H1 (cell line): ENCODE measurements around the gene MBP. TPM values are rescaled to one million over a fixed set of nuclear protein-coding genes. Genes with fewer than 3 reads are reported as not detected.

Source experiments
- CTCF ChIA-PET: fragments of 300-600 bp; sonication (Branson Sonifier 250); formaldehyde crosslinking; loops from one replicate; lab custom pipeline; 2021; ENCODE audit not compliant: partially characterized antibody; lab: Charles Lee
- POLR2A ChIA-PET: fragments of 300-600 bp; sonication (Branson Sonifier 250); formaldehyde crosslinking; loops from one replicate; lab custom pipeline; 2021; ENCODE audit warnings: inconsistent platforms; ENCODE audit not compliant: partially characterized antibody; lab: Charles Lee
- DNase-seq, 2 experiments: peaks; one replicate each; pipeline versions ENCODE4 v3.0.0 to v3.0.0-alpha.2; 2010 to 2022; ENCODE audit warnings: low spot score in 2 of 2, low read depth in 1 of 2, mixed read lengths in 1 of 2
- FAIRE-seq: peaks from 2 replicates; lab custom pipeline; 2011; peaks lifted over from hg19 to GRCh38; lab: Jason Lieb, UNC
- H2AFZ ChIP-seq: 2 replicates; pipeline ENCODE4 v1.8.1; 2012; ENCODE audit warnings: low read length, inconsistent platforms
- H2AK5ac ChIP-seq: 2 replicates; pipeline ENCODE4 v1.6.1; 2013; ENCODE audit warnings: low read depth, low read length
- H2BK120ac ChIP-seq: replicated peaks from 2 replicates; pipeline ENCODE3; 2013; ENCODE audit warnings: low read depth, low read length, inconsistent platforms
- H2BK12ac ChIP-seq: 2 replicates; pipeline ENCODE4 v1.6.1; 2013; ENCODE audit warnings: low read depth, low read length
- H2BK15ac ChIP-seq: 2 replicates; pipeline ENCODE4 v1.6.1; 2013; ENCODE audit warnings: low read length
- H2BK20ac ChIP-seq: 2 replicates; pipeline ENCODE4 v1.6.1; 2013; ENCODE audit warnings: low read length
- H2BK5ac ChIP-seq: 2 replicates; pipeline ENCODE4 v1.6.1; 2013; ENCODE audit warnings: low read depth, low read length
- H3K14ac ChIP-seq: 2 replicates; pipeline ENCODE4 v1.6.1; 2013; ENCODE audit warnings: inconsistent platforms; ENCODE audit not compliant: insufficient read length
- H3K18ac ChIP-seq: 2 replicates; pipeline ENCODE4 v1.6.1; 2013; ENCODE audit warnings: low read length; ENCODE audit errors: extremely low read depth
- H3K23ac ChIP-seq: 2 replicates; pipeline ENCODE4 v1.6.1; 2013; ENCODE audit warnings: inconsistent platforms; ENCODE audit not compliant: insufficient read length
- H3K23me2 ChIP-seq: 2 replicates; pipeline ENCODE4 v1.6.1; 2013; ENCODE audit warnings: low read depth, low read length
- H3K27ac ChIP-seq: 2 replicates; pipeline ENCODE4 v1.6.1; 2011; ENCODE audit warnings: low read depth, low read length, inconsistent platforms
- H3K27me3 ChIP-seq, 4 experiments: replicated peaks in 1 of 4; 1 replicate in 1 of 4; 2 replicates in 3 of 4; pipeline versions ENCODE4 v1.6.1 to v1.8.1; 2011 to 2013; ENCODE audit warnings: low read length in 3 of 4, mild to moderate bottlenecking in 3 of 4, inconsistent platforms in 2 of 4, mixed read lengths in 2 of 4, moderate library complexity in 1 of 4; ENCODE audit not compliant: control insufficient read depth in 3 of 4, insufficient read depth in 3 of 4; ENCODE audit errors: extremely low read depth in 1 of 4
- H3K36me3 ChIP-seq, 4 experiments: 2 replicates each; pipeline versions ENCODE4 v1.6.1 to v1.8.1; 2011 to 2013; ENCODE audit warnings: mild to moderate bottlenecking in 4 of 4, low read length in 3 of 4, moderate library complexity in 2 of 4, control low read depth in 1 of 4, inconsistent platforms in 1 of 4; ENCODE audit not compliant: insufficient read depth in 4 of 4, control insufficient read depth in 2 of 4
- H3K4ac ChIP-seq: replicated peaks from 2 replicates; pipeline ENCODE3; 2013; ENCODE audit warnings: low read length, low read depth, mixed read lengths, inconsistent platforms; ENCODE audit not compliant: insufficient read length
- H3K4me1 ChIP-seq, 4 experiments: replicated peaks in 1 of 4; 1 replicate in 1 of 4; 2 replicates in 3 of 4; pipeline versions ENCODE4 v1.6.1 to v1.8.1; 2011 to 2013; ENCODE audit warnings: low read length in 3 of 4, inconsistent platforms in 2 of 4, mixed read lengths in 1 of 4; ENCODE audit not compliant: insufficient read depth in 4 of 4, control insufficient read depth in 3 of 4
- H3K4me2 ChIP-seq, 2 experiments: 2 replicates each; pipeline versions ENCODE4 v1.6.1 to v1.8.1; 2011 to 2013; ENCODE audit warnings: low read depth in 2 of 2, low read length in 2 of 2, control low read depth in 1 of 2, inconsistent platforms in 1 of 2, mild to moderate bottlenecking in 1 of 2; ENCODE audit not compliant: insufficient read depth in 1 of 2
- H3K4me3 ChIP-seq, 4 experiments: fragments of 200-600, 300-600 bp in 1 of 4; sonication (generic), shearing (Covaris generic), sonication (Bioruptor Twin) in 1 of 4; 2 replicates each; pipeline versions ENCODE4 v1.5.1 to v1.8.1; 2011 to 2016; ENCODE audit warnings: low read length in 4 of 4, low read depth in 3 of 4, control low read depth in 2 of 4, inconsistent platforms in 2 of 4, mild to moderate bottlenecking in 2 of 4, mixed read lengths in 1 of 4, moderate library complexity in 1 of 4; ENCODE audit not compliant: insufficient read depth in 2 of 4; ENCODE audit errors: extremely low read depth in 1 of 4
- H3K56ac ChIP-seq: replicated peaks from 2 replicates; pipeline ENCODE3; 2013; ENCODE audit warnings: low read depth, mild to moderate bottlenecking, mixed read lengths, low read length, inconsistent platforms; ENCODE audit not compliant: insufficient read length
- H3K79me1 ChIP-seq: 2 replicates; pipeline ENCODE4 v1.6.1; 2013; ENCODE audit warnings: low read depth, low read length, control low read depth
- H3K79me2 ChIP-seq, 2 experiments: 2 replicates each; pipeline versions ENCODE4 v1.6.1 to v1.8.1; 2012 to 2013; ENCODE audit warnings: low read length in 2 of 2, mild to moderate bottlenecking in 2 of 2, inconsistent platforms in 1 of 2; ENCODE audit not compliant: insufficient read depth in 2 of 2, control insufficient read depth in 1 of 2
- H3K9ac ChIP-seq, 4 experiments: replicated peaks in 1 of 4; 1 replicate in 1 of 4; 2 replicates in 3 of 4; pipeline versions ENCODE4 v1.6.1 to v1.8.1; 2011 to 2013; ENCODE audit warnings: low read depth in 3 of 4, low read length in 3 of 4, control low read depth in 2 of 4, mild to moderate bottlenecking in 2 of 4, moderate library complexity in 2 of 4, inconsistent platforms in 1 of 4; ENCODE audit errors: extremely low read depth in 1 of 4
- H3K9me3 ChIP-seq, 2 experiments: 2 replicates each; pipeline versions ENCODE4 v1.6.1 to v1.8.1; 2012 to 2013; ENCODE audit warnings: mild to moderate bottlenecking in 2 of 2, moderate library complexity in 2 of 2, control low read depth in 1 of 2, inconsistent platforms in 1 of 2, low read depth in 1 of 2, low read length in 1 of 2, mixed read lengths in 1 of 2; ENCODE audit not compliant: insufficient read depth in 2 of 2
- H4K20me1 ChIP-seq, 2 experiments: replicated peaks in 1 of 2; 2 replicates each; pipeline versions ENCODE3 to v1.8.1; 2011 to 2013; ENCODE audit warnings: inconsistent platforms in 2 of 2, low read length in 2 of 2, mild to moderate bottlenecking in 1 of 2; ENCODE audit not compliant: insufficient read depth in 2 of 2, control insufficient read depth in 1 of 2
- H4K5ac ChIP-seq: 2 replicates; pipeline ENCODE4 v1.6.1; 2013; ENCODE audit warnings: low read length, low read depth, mixed read lengths, inconsistent platforms; ENCODE audit not compliant: insufficient read length
- H4K8ac ChIP-seq: 2 replicates; pipeline ENCODE4 v1.8.0; 2013; ENCODE audit warnings: mild to moderate bottlenecking, moderate library complexity, low read length, inconsistent platforms; ENCODE audit not compliant: insufficient read depth; ENCODE audit errors: extremely low read depth
- H4K91ac ChIP-seq: replicated peaks from 2 replicates; pipeline ENCODE3; 2013; ENCODE audit warnings: low read length, mixed read lengths, inconsistent platforms; ENCODE audit not compliant: insufficient read length
- ASH2L ChIP-seq: fragments of 200-600, 300-600 bp; sonication (generic); IDR thresholded peaks from one replicate; pipeline ENCODE4 v1.7.1; 2017; ENCODE audit warnings: low read length
- BCL11A ChIP-seq, 2 experiments: IDR thresholded peaks; one replicate each; pipeline ENCODE4 v1.6.1; 2011; ENCODE audit warnings: low read depth in 2 of 2, low read length in 2 of 2, mild to moderate bottlenecking in 2 of 2
- CHD1 ChIP-seq: IDR thresholded peaks from 2 replicates; pipeline ENCODE4 v1.6.1; 2012; ENCODE audit warnings: low read depth, low read length, improper control_type of control experiment
- CTCF ChIP-seq, 3 experiments: IDR thresholded peaks; 1 replicate in 2 of 3; 2 replicates in 1 of 3; pipeline versions ENCODE4 v1.5.1 to v1.6.1; 2011; ENCODE audit warnings: low read length in 3 of 3, mild to moderate bottlenecking in 3 of 3, inconsistent platforms in 2 of 3, low read depth in 1 of 3, moderate library complexity in 1 of 3; ENCODE audit not compliant: insufficient read depth in 1 of 3; ENCODE audit errors: control extremely low read depth in 1 of 3
- JUN ChIP-seq: IDR thresholded peaks from 2 replicates; pipeline ENCODE4 v1.6.1; 2011; ENCODE audit warnings: low read depth, mild to moderate bottlenecking, improper control_type of control experiment, low read length
- KDM4A ChIP-seq: IDR thresholded peaks from one replicate; pipeline ENCODE4 v1.7.1; 2012; ENCODE audit warnings: low read depth, mild to moderate bottlenecking, moderate library complexity, low read length, inconsistent platforms; ENCODE audit not compliant: severe bottlenecking
- PHF8 ChIP-seq: fragments of 200-600 bp; sonication (generic); conservative IDR thresholded peaks from 2 replicates; pipeline ENCODE4 v1.7.1; 2012; ENCODE audit warnings: low read depth, mild to moderate bottlenecking, inconsistent platforms, low read length, moderate library complexity
- POU5F1 ChIP-seq: IDR thresholded peaks from 2 replicates; pipeline ENCODE4 v1.6.1; 2011; ENCODE audit warnings: low read depth, mild to moderate bottlenecking, low read length, moderate library complexity
- SAP30 ChIP-seq: fragments of 300-600 bp; sonication (generic); IDR thresholded peaks from 2 replicates; pipeline ENCODE4 v1.7.1; 2012; ENCODE audit warnings: low read length, moderate library complexity, mild to moderate bottlenecking, inconsistent platforms; ENCODE audit not compliant: insufficient read depth, insufficient replicate concordance
- TAF1 ChIP-seq: IDR thresholded peaks from 2 replicates; pipeline ENCODE4 v1.6.1; 2011; ENCODE audit warnings: mild to moderate bottlenecking, low read depth, low read length
- TBP ChIP-seq: IDR thresholded peaks from 2 replicates; pipeline ENCODE4 v1.6.1; 2011; ENCODE audit warnings: low read depth, low read length, improper control_type of control experiment
- TEAD4 ChIP-seq: IDR thresholded peaks from 2 replicates; pipeline ENCODE4 v1.6.1; 2012; ENCODE audit warnings: low read depth, low read length, inconsistent platforms, mixed read lengths
- WGBS, 2 experiments: shearing (Covaris generic) in 1 of 2; methylation state at CpG; one replicate each; pipeline versions ENCODE4 v1.1.6 to v1.1.7; 2013 to 2015; ENCODE audit warnings: low lambda C conversion rate in 2 of 2, mixed read lengths in 2 of 2, inconsistent platforms in 1 of 2, low coverage in 1 of 2, missing lambda C conversion rate in 1 of 2; ENCODE audit not compliant: insufficient replicate concordance in 2 of 2, insufficient coverage in 1 of 2, insufficient read length in 1 of 2; ENCODE audit errors: extremely low coverage in 1 of 2, missing lambda C conversion rate in 1 of 2; 5-methylcytosine and 5-hydroxymethylcytosine counted together
- polyA plus RNA-seq, 7 experiments: library from polyadenylated mRNA; depleted of rRNA in 3 of 7; stranded (reverse) in 5 of 7; unstranded in 2 of 7; fragments of >200 nt in 5 of 7; fragments of 200-250 nt in 2 of 7; gene quantifications; 1 replicate in 5 of 7; 2 replicates in 1 of 7; 4 replicates in 1 of 7; pipeline versions ENCODE4 v1.2.1 to v1.2.3, GENCODE V29; 2011 to 2013; ENCODE audit warnings: missing spikeins in 2 of 7, mixed read lengths in 2 of 7
- total RNA-seq: library from RNA; stranded (reverse); fragmentation: NEBNext Ultra II Directional; extraction: Animal tissue kit (Norgen Biotek cat#: 25700); gene quantifications from 2 replicates; pipeline ENCODE4 v1.2.1, GENCODE V29; 2021

MBP gene
- total and polyA plus RNA-seq, 2 of the 8 experiments (the other 6 are each of a cell fraction or from before 2014, with no cell fraction given): 7.7 to 19.2 TPM

GRCh38 chr18:76959605-76960004, 173.0 kb downstream of the MBP start:
- WGBS, 2 experiments: 89% methylated on average over 8 of the region's 8 CpGs; no CpG with 5 or more reads in 1 of the 2 experiments
- no peak overlapping the region for H4K5ac ChIP-seq
- FAIRE-seq: no peak
- H2BK15ac ChIP-seq: no peak overlapping the region
- no peak overlapping the region for H3K14ac ChIP-seq
- no peak overlapping the region for H3K4me2 ChIP-seq
- no peak overlapping the region for H2BK12ac ChIP-seq
- no peak overlapping the region for H3K56ac ChIP-seq
- H3K27ac ChIP-seq: no peak overlapping the region
- no peak overlapping the region for H4K91ac ChIP-seq
- TF ChIP-seq CTCF (IDR thresholded peaks at IDR 0.05; ENCODE audit: control extremely low read depth in 1 of 3, insufficient read depth in 1 of 3, low read depth in 1 of 3, low read length in 3 of 3) (no peak), JUN (no peak), TBP (no peak), CHD1 (no peak), TEAD4 (no peak), ASH2L (no peak), PHF8 (no peak), POU5F1 (no peak), SAP30 (no peak), KDM4A (no peak), BCL11A (IDR thresholded peaks at IDR 0.05; ENCODE audit: low read depth in 2 of 2, low read length in 2 of 2) (no peak), TAF1 (no peak)
- no peak overlapping the region for H2BK5ac ChIP-seq
- no peaks in the 10 kb centered on the region for H3K79me1 ChIP-seq
- ChIA-PET CTCF (interaction anchor here (0.6 to 12.3 kb wide), 12 partner anchors 8 to 156 kb away, joined by 3 to 188 read pairs (median 4); no protein-coding TSS in a partner anchor), POLR2A (interaction anchor here (2.9 kb wide), 1 partner anchor 9 kb away, joined by 11 read pairs; no protein-coding TSS in a partner anchor)
- peaks cover 0 to 8% (median 3%) of the 10 kb centered on the region in 4 experiments; a peak in 4 of 8 replicates for H3K36me3 ChIP-seq
- H2AK5ac ChIP-seq: no peak overlapping the region
- H4K20me1 ChIP-seq: peaks cover 3 to 4% of the 10 kb centered on the region in 2 experiments
- H3K4ac ChIP-seq: no peak overlapping the region
- H3K9me3 ChIP-seq: no peaks in the 10 kb centered on the region
- no peak overlapping the region for H3K4me3 ChIP-seq
- no peak overlapping the region for H2AFZ ChIP-seq
- H3K9ac ChIP-seq: no peak overlapping the region
- no peak overlapping the region for H2BK20ac ChIP-seq
- no peak for DNase-seq
- H3K23ac ChIP-seq: no peak overlapping the region
- H3K18ac ChIP-seq: no peak overlapping the region
- peaks cover 0 to 2% (median 0%) of the 10 kb centered on the region in 4 experiments; a peak in 1 of 7 replicates for H3K4me1 ChIP-seq
- no peak overlapping the region for H4K8ac ChIP-seq
- no peak overlapping the region for H2BK120ac ChIP-seq
- H3K23me2 ChIP-seq: no peaks in the 10 kb centered on the region
- H3K27me3 ChIP-seq: no peaks in the 10 kb centered on the region
- no peaks in the 10 kb centered on the region for H3K79me2 ChIP-seq
